HFF-Myc (cell line): Measurements from ENCODE around the gene VASP.

Experiments used
- DNase-seq: peaks from one replicate; pipeline ENCODE4 v3.0.0-alpha.2; 2011; ENCODE audit warnings: low read depth; ENCODE audit errors: extremely low read depth
- H3K4me3 ChIP-seq: replicated peaks from 2 replicates; pipeline ENCODE4 v1.5.1; 2011; ENCODE audit warnings: low read depth, mild to moderate bottlenecking, control low read depth, low read length
- CTCF ChIP-seq: IDR thresholded peaks from 2 replicates; pipeline ENCODE4 v1.5.1; 2012; ENCODE audit warnings: mild to moderate bottlenecking, low read depth, low read length, control low read depth; ENCODE audit errors: missing control alignments

VASP gene

GRCh38 chr19:45473682-45474605 is 33.3 kb upstream of the VASP start:
- no peak for DNase-seq
- no peak overlapping the region for H3K4me3 ChIP-seq
- TF ChIP-seq CTCF = no peak

- H3K4me3 ChIP-seq = no peak overlapping the region
- DNase-seq = no peak
- TF ChIP-seq CTCF = no peak
Observed at GRCh38 chr19:45474606-45475521, 32.4 kb upstream of the VASP start.

DNA sequence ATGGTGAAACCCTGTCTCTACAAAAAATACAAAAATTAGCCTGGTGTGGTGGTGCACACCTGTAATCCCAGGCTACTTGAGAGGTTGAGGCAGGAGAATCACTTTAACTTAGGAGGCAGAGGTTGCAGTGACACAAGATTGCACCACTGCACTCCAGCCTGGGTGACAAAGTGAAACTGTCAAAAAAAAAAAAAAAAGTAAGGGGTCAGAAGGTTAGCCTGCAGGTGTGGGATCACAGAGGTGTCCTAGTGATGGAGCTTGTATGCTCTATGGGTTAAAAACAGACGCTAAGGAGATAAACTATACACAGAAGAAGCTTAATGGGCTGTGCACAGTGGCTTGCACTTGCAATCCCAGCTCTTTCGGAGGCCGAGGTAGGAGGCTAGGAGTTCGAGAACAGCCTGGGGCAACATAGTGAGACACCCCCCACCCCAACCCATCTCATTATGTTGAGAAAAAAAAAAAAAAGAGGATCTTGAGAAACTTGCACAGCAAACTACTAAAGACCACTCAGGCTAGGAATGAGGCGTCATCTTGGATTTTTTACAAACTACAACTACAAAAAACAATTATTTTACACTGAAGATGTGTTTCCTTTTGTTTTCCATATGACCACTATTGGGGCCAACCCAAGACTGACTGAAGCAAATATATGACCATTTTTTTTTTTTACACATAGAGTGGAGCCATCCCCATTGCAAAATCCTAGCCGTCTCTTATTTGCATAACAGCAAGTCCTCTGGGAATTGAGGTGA is 31.6 kb upstream of the VASP start:
- DNase-seq = no peak
- H3K4me3 ChIP-seq = no peak overlapping the region
- no peak for TF ChIP-seq CTCF

- no peak for DNase-seq
- no peak overlapping the region for H3K4me3 ChIP-seq
- no peak for TF ChIP-seq CTCF
Observed at GRCh38 chr19:45476304-45476703, 31.0 kb upstream of the VASP start.

- no peak for TF ChIP-seq CTCF
- no peak overlapping the region for H3K4me3 ChIP-seq
- DNase-seq = no peak
Observed at GRCh38 chr19:45477186-45477585, 30.1 kb upstream of the VASP start.

- H3K4me3 ChIP-seq = peak overlapping the region; percentile 58
- no peak for TF ChIP-seq CTCF
- DNase-seq = no peak
Observed at GRCh38 chr19:45477713-45478453, 29.4 kb upstream of the VASP start.
